CD14-positive monocyte (primary cell): Measurements from ENCODE around the gene ARPC4. TPM values are rescaled to one million over a fixed set of nuclear protein-coding genes. Genes with fewer than 3 reads are reported as not detected.

Source experiments
- DNase-seq, 3 donors: peaks; one replicate each; pipeline ENCODE4 v3.0.0-alpha.2; 2011 to 2022
- H2AFZ ChIP-seq: 2 replicates; pipeline ENCODE4 v1.6.0; 2012; ENCODE audit warnings: mild to moderate bottlenecking, low read depth, low read length, inconsistent platforms; ENCODE audit not compliant: insufficient read depth, poor library complexity, severe bottlenecking
- H3K27ac ChIP-seq, 2 donors: 1 replicate in 1 of 2; 2 replicates in 1 of 2; pipeline ENCODE4 v1.5.1; 2012 to 2013; ENCODE audit warnings: low read length in 2 of 2, control low read depth in 1 of 2, inconsistent platforms in 1 of 2, low read depth in 1 of 2, mild to moderate bottlenecking in 1 of 2
- H3K27me3 ChIP-seq, 2 donors: one replicate each; pipeline versions ENCODE4 v1.6.0 to v1.6.1; 2011 to 2013; ENCODE audit warnings: low read length in 2 of 2; ENCODE audit not compliant: control insufficient read depth in 2 of 2, insufficient read depth in 2 of 2
- H3K36me3 ChIP-seq, 2 donors: replicated peaks in 1 of 2; 1 replicate in 1 of 2; 2 replicates in 1 of 2; pipeline versions ENCODE4 v1.5.1 to v1.6.1; 2012 to 2013; ENCODE audit warnings: low read length in 2 of 2, control low read depth in 1 of 2, inconsistent platforms in 1 of 2, mild to moderate bottlenecking in 1 of 2; ENCODE audit not compliant: insufficient read depth in 2 of 2, control insufficient read depth in 1 of 2
- H3K4me1 ChIP-seq, 2 donors: 1 replicate in 1 of 2; 2 replicates in 1 of 2; pipeline versions ENCODE4 v1.5.1 to v1.6.1; 2012 to 2013; ENCODE audit warnings: low read length in 2 of 2, control low read depth in 1 of 2, inconsistent platforms in 1 of 2, mild to moderate bottlenecking in 1 of 2, moderate library complexity in 1 of 2; ENCODE audit not compliant: insufficient read depth in 2 of 2, control insufficient read depth in 1 of 2
- H3K4me2 ChIP-seq: replicated peaks from 2 replicates; pipeline ENCODE3; 2012; ENCODE audit warnings: low read length, moderate library complexity, mild to moderate bottlenecking; ENCODE audit not compliant: poor library complexity, severe bottlenecking; ENCODE audit errors: extremely low read depth
- H3K4me3 ChIP-seq, 3 experiments: fragments of 200-600 bp in 1 of 3; sonication (generic) in 1 of 3; replicated peaks in 1 of 3; 1 replicate in 2 of 3; 2 replicates in 1 of 3; pipeline ENCODE4 v1.5.1; 2011 to 2013; ENCODE audit warnings: low read length in 3 of 3, mild to moderate bottlenecking in 3 of 3, control low read depth in 2 of 3, low read depth in 2 of 3, inconsistent platforms in 1 of 3, moderate library complexity in 1 of 3
- H3K79me2 ChIP-seq: 2 replicates; pipeline ENCODE4 v1.6.0; 2012; ENCODE audit warnings: mild to moderate bottlenecking, control low read depth, inconsistent platforms, low read length, moderate library complexity; ENCODE audit not compliant: insufficient read depth
- H3K9ac ChIP-seq: 2 replicates; pipeline ENCODE4 v1.6.0; 2017; ENCODE audit warnings: low read length, mild to moderate bottlenecking; ENCODE audit not compliant: insufficient read depth, poor library complexity, severe bottlenecking
- H3K9me3 ChIP-seq, 2 donors: replicated peaks in 1 of 2; 1 replicate in 1 of 2; 2 replicates in 1 of 2; pipeline versions ENCODE4 v1.5.1 to v1.6.1; 2012 to 2013; ENCODE audit warnings: low read length in 2 of 2, control low read depth in 1 of 2; ENCODE audit not compliant: control insufficient read depth in 1 of 2, insufficient read depth in 1 of 2
- H4K20me1 ChIP-seq: 2 replicates; pipeline ENCODE4 v1.6.0; 2012; ENCODE audit warnings: mild to moderate bottlenecking, low read length, control low read depth, moderate library complexity; ENCODE audit not compliant: insufficient read depth
- H3K27ac Mint-ChIP-seq, 7 donors: one replicate each; pipeline ENCODE4 v1.8.0; 2020; ENCODE audit warnings: mild to moderate bottlenecking in 7 of 7, mixed read lengths in 7 of 7, moderate library complexity in 6 of 7, inconsistent platforms in 2 of 7
- H3K27me3 Mint-ChIP-seq, 3 donors: one replicate each; pipeline ENCODE4 v1.8.0; 2021 to 2022; ENCODE audit warnings: low read depth in 3 of 3, mild to moderate bottlenecking in 3 of 3, mixed read lengths in 3 of 3, moderate library complexity in 3 of 3, inconsistent platforms in 1 of 3
- H3K36me3 Mint-ChIP-seq, 2 donors: one replicate each; pipeline ENCODE4 v1.8.0; 2020; ENCODE audit warnings: mixed read lengths in 2 of 2, inconsistent platforms in 1 of 2, mild to moderate bottlenecking in 1 of 2
- H3K4me1 Mint-ChIP-seq: one replicate; pipeline ENCODE4 v1.8.0; 2020; ENCODE audit warnings: mild to moderate bottlenecking, mixed read lengths
- H3K4me3 Mint-ChIP-seq, 2 donors: one replicate each; pipeline ENCODE4 v1.8.0; 2020; ENCODE audit warnings: mild to moderate bottlenecking in 2 of 2, mixed read lengths in 2 of 2, moderate library complexity in 1 of 2
- H3K9me3 Mint-ChIP-seq, 7 donors: one replicate each; pipeline ENCODE4 v1.8.0; 2020 to 2022; ENCODE audit warnings: mixed read lengths in 7 of 7, mild to moderate bottlenecking in 6 of 7, moderate library complexity in 6 of 7, inconsistent platforms in 2 of 7
- CTCF ChIP-seq: fragments of 200-600 bp; IDR thresholded peaks from one replicate; pipeline ENCODE4 v1.8.0; 2022; ENCODE audit warnings: antibody characterized with exemption, mild to moderate bottlenecking
- WGBS: methylation state at CpG from one replicate; pipeline ENCODE4 v1.1.5; 2013; ENCODE audit warnings: missing lambda C conversion rate; ENCODE audit not compliant: insufficient coverage; 5-methylcytosine and 5-hydroxymethylcytosine counted together
- intact Hi-C, 2 donors: fragments of 100-400 bp; cut with micrococcal nuclease; formaldehyde crosslinking; loops; one replicate each; pipeline versions ENCODE4 v1.15.0 to v1.15.1; 2023
- polyA plus RNA-seq, 3 donors: library from polyadenylated mRNA; depleted of rRNA in 1 of 3; unstranded in 2 of 3; stranded (reverse) in 1 of 3; fragments of 300-500 nt in 2 of 3; fragments of >200 nt in 1 of 3; fragmentation: Illumina TruSeq in 2 of 3; gene quantifications; 1 replicate in 2 of 3; 2 replicates in 1 of 3; pipeline ENCODE4 v1.2.3, GENCODE V29; 2012 to 2021

ARPC4 gene
- polyA plus RNA-seq, 3 donors, result 211 to 390 (median 389) TPM

GRCh38 chr3:9807981-9808344, 15.1 kb downstream of the ARPC4 start:
- Histone ChIP-seq H3K27me3 (no peaks in the 10 kb centered on the region), H3K9me3 (no peaks in the 10 kb centered on the region), H3K9ac (no peak overlapping the region), H3K27ac (peak overlapping the region; percentile 81 to 88), H3K36me3 (peaks cover 52 to 53% of the 10 kb centered on the region in 2 donors), H3K79me2 (peaks cover 21% of the 10 kb centered on the region), H3K4me3 (no peak overlapping the region), H4K20me1 (peaks cover 42% of the 10 kb centered on the region), H2AFZ (no peak overlapping the region), H3K4me1 (peaks cover 16 to 21% of the 10 kb centered on the region in 2 donors), H3K4me2 (no peak overlapping the region)
- Mint-ChIP-seq H3K9me3 (peaks cover 0 to 2% (median 0%) of the 10 kb centered on the region in 7 donors), H3K27ac (peak overlapping the region; percentile 62 to 96 (median 86)), H3K4me1 (peaks cover 32% of the 10 kb centered on the region), H3K4me3 (no peak overlapping the region), H3K27me3 (peaks cover 0 to 5% (median 0%) of the 10 kb centered on the region in 3 donors), H3K36me3 (peaks cover 56 to 63% of the 10 kb centered on the region in 2 donors)
- no CpG with 5 or more reads among the region's 2 CpGs for WGBS
- DNase-seq, result no peak
- no peak for TF ChIP-seq CTCF
- intact Hi-C loops, result no loop called here

DNA sequence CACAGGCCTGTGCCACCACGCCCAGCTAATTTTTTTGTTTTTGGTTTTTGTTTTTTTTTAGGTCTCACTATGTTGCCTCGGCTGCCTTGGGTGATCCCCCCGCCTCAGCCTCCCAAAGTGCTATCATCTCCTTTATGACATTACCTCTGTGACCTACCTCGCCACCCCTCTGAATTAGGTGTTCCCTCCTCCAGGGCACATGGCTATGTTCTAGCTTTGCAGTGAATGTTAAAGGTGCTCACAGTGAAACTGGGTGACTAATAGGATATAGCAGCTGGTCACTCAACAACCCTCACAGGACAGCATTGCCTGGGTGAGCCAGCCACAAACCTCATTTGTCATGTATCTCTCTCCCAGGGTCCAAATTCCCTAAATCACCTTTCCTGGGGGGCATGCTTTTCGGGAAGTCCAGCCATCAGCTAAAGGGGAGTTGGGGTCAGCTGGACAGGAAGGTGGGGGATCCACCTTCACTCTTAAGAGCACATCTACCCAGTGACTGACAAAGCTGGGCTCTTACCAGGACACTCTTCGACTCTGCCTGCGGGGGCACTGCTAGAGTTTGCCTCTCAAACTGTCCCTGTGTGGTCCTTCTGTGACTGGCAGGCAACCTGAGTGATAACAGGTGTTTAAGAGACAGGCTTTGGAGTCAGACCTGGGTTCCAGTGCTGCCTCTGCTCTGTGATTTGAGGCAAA, 15.6 kb downstream of the ARPC4 start:
- H3K9ac ChIP-seq, result no peak overlapping the region
- Mint-ChIP-seq H3K4me1 (peaks cover 30% of the 10 kb centered on the region), H3K27me3 (peaks cover 0 to 5% (median 0%) of the 10 kb centered on the region in 3 donors), H3K9me3 (peaks cover 0 to 2% (median 0%) of the 10 kb centered on the region in 7 donors), H3K4me3 (no peak overlapping the region), H3K27ac (peak overlapping the region; percentile 16 to 96 (median 95)), H3K36me3 (peaks cover 56 to 63% of the 10 kb centered on the region in 2 donors)
- peak overlapping the region; percentile 81 to 88 for H3K27ac ChIP-seq
- no peak overlapping the region for H3K4me2 ChIP-seq
- peaks cover 52 to 53% of the 10 kb centered on the region in 2 donors for H3K36me3 ChIP-seq
- no peaks in the 10 kb centered on the region for H3K27me3 ChIP-seq
- H3K4me3 ChIP-seq, result no peak overlapping the region
- no CpG with 5 or more reads among the region's 7 CpGs for WGBS
- no peak overlapping the region for H2AFZ ChIP-seq
- H4K20me1 ChIP-seq, result peaks cover 37% of the 10 kb centered on the region
- no peak for TF ChIP-seq CTCF
- DNase-seq, result peak in 1 of 3 donors; percentile 18
- no peaks in the 10 kb centered on the region for H3K9me3 ChIP-seq
- peaks cover 16 to 21% of the 10 kb centered on the region in 2 donors for H3K4me1 ChIP-seq
- peaks cover 16% of the 10 kb centered on the region for H3K79me2 ChIP-seq
- intact Hi-C loops, result no loop called here
